ENCODE data around the gene MORF4L2.

DNA sequence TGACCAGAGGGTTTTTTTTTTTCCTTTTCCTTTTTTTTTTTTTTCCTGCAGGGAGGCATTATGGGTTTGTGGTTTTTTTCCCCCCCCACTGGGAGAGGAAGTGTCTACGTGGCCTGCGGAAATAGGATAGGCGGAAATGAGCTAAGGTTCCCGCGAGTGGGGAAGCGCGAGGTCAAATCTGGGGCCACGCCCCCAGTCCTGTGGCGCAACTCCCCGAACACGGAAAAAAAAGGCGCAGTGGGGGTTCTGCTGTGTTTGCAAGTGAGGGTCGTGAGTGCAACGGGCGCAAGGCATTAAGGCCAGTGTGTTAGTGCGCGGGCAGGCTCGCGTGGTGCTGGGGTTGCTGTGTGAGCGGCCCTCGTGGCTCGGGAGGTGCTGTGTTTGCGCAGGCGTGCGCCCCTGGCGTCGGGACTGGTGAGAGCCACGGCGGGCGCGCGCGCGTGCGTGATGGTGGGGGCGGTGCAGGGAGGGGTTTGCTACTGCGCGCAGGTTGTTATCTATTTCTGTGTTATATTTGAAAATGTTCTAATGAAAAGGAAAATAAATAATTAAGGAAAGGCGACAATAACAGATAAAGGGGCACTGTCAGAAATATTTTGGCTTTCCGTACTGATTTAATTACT, 685 bp upstream of the MORF4L2 start:
- TF ChIP-seq, protein P1, sequence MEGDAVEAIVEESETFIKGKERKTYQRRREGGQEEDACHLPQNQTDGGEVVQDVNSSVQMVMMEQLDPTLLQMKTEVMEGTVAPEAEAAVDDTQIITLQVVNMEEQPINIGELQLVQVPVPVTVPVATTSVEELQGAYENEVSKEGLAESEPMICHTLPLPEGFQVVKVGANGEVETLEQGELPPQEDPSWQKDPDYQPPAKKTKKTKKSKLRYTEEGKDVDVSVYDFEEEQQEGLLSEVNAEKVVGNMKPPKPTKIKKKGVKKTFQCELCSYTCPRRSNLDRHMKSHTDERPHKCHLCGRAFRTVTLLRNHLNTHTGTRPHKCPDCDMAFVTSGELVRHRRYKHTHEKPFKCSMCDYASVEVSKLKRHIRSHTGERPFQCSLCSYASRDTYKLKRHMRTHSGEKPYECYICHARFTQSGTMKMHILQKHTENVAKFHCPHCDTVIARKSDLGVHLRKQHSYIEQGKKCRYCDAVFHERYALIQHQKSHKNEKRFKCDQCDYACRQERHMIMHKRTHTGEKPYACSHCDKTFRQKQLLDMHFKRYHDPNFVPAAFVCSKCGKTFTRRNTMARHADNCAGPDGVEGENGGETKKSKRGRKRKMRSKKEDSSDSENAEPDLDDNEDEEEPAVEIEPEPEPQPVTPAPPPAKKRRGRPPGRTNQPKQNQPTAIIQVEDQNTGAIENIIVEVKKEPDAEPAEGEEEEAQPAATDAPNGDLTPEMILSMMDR (IDR thresholded peaks at IDR 0.05): no peak
- no peak for TF ChIP-seq EZH2 (IDR thresholded peaks at IDR 0.05; ENCODE audit: borderline replicate concordance, insufficient read depth, low read depth, low read length, poor library complexity, severe bottlenecking)
